NT2/D1 (cell line): ENCODE measurements around the gene CAMTA1.

Source experiments
- SUZ12 ChIP-seq: IDR thresholded peaks from 2 replicates; pipeline ENCODE4 v1.6.1; 2011; ENCODE audit not compliant: insufficient read length, insufficient read depth; ENCODE audit errors: extremely low read depth
- YY1 ChIP-seq: IDR thresholded peaks from 2 replicates; pipeline ENCODE4 v1.6.1; 2011; ENCODE audit not compliant: insufficient read length, insufficient read depth
- ZNF274 ChIP-seq: IDR thresholded peaks from 2 replicates; pipeline ENCODE4 v1.6.1; 2011; ENCODE audit warnings: mild to moderate bottlenecking, low read depth, low read length

DNA sequence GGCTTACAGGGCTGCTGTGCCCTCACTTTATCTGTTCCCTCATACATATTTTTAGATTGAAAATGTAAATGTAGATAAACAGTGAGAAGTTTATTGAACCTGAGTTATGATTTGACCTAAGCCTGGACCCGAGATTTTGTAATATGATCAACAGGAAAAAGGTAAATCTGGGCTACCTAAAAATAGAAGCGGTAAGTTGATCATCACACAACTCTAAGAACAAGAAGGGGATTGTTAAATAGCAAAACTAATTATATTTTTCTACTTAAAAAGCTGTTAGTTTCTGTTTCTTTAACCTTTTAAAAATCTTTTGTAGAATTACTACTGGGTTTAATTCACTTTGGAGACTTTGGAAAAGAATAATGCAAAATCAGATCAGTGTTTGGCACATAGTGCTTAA is 35.6 kb downstream of the CAMTA1 start:
- TF ChIP-seq ZNF274 (no peak), YY1 (no peak), SUZ12 (no peak)
